Peyer's patch (tissue), 4 donors: ENCODE data around the gene LYSET. TPM values are rescaled to one million over a fixed set of nuclear protein-coding genes. Genes with fewer than 3 reads are reported as not detected.

ENCODE experiments used
- total RNA-seq, 4 donors: library from RNA; depleted of rRNA; stranded (reverse); fragments of >200 nt; gene quantifications; one replicate each; pipeline ENCODE4 v1.1.0, GENCODE V29; 2016

LYSET gene
- total RNA-seq, 4 donors from 2014 or later: 6.0 to 9.9 (median 8.3) TPM

Other genes starting within 250 kb of the LYSET start
- 100 to 1,000 TPM; 132 to 172 (median 157) TPM for gene ITPK1, start 69.4 kb upstream of the LYSET start, total RNA-seq
- gene MOAP1, start 420 bp upstream of the LYSET start, total RNA-seq: 10 to 100 TPM; 12.4 to 18.9 (median 16.5) TPM
- 10 to 100 TPM in 2 of 4 donors, 1 to 10 TPM in 2; 7.3 to 16.8 (median 10.8) TPM for gene GON7, start 21.7 kb downstream of the LYSET start, total RNA-seq
- 10 to 100 TPM; 13.7 to 20.2 (median 15.8) TPM for gene UBR7, start 21.9 kb downstream of the LYSET start, total RNA-seq
- 10 to 100 TPM; 28.1 to 38.1 (median 32.2) TPM for gene BTBD7, start 147.7 kb downstream of the LYSET start, total RNA-seq
- not detected for gene COX8C, start 161.9 kb downstream of the LYSET start, total RNA-seq
- not detected for gene UNC79, start 245.6 kb downstream of the LYSET start, total RNA-seq